ENCODE results near the gene FIGNL2.

DNA sequence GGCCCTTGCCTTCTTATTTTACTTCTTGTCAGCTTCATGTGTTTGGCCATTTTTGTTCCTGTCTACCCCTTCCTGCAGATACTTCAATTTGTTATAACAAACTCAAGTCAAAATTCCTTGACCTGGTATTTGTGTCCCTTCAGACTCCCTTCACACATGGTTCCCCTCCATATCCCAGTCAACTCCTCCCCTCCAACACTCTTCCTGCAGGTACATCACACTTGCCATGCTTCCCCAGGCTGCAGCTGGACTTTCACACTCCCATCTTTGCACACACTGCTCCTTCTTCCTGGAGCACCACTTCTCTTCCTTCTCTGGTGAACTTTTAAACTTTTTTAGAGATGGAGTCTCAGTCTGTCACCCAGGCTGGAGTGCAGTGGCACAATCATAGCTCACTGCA, 18.9 kb upstream of the FIGNL2 start:
- TF ChIP-seq, protein P1, sequence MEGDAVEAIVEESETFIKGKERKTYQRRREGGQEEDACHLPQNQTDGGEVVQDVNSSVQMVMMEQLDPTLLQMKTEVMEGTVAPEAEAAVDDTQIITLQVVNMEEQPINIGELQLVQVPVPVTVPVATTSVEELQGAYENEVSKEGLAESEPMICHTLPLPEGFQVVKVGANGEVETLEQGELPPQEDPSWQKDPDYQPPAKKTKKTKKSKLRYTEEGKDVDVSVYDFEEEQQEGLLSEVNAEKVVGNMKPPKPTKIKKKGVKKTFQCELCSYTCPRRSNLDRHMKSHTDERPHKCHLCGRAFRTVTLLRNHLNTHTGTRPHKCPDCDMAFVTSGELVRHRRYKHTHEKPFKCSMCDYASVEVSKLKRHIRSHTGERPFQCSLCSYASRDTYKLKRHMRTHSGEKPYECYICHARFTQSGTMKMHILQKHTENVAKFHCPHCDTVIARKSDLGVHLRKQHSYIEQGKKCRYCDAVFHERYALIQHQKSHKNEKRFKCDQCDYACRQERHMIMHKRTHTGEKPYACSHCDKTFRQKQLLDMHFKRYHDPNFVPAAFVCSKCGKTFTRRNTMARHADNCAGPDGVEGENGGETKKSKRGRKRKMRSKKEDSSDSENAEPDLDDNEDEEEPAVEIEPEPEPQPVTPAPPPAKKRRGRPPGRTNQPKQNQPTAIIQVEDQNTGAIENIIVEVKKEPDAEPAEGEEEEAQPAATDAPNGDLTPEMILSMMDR (conservative IDR thresholded peaks at IDR 0.05; ENCODE audit: low read depth, low read length) = no peak
- TF ChIP-seq EZH2phosphoT487 (IDR thresholded peaks at IDR 0.05; ENCODE audit: borderline replicate concordance, low read length) (no peak), EZH2 (IDR thresholded peaks at IDR 0.05; ENCODE audit: low read length, unreplicated experiment) (no peak)

All from PC-3 (cell line).